HTERT RPE-1 (cell line): ENCODE results near the gene PRAF2.

Source experiments
- in situ Hi-C: fragments of 300-500 bp; cut with MboI; formaldehyde crosslinking; loops from 4 replicates; pipeline ENCODE4 v1.14.3; 2020; ENCODE audit warnings: low sequenced_read_pairs

PRAF2 gene

GRCh38 chrX:49043220-49043986 is 30.4 kb downstream of the PRAF2 start, which contains the start of gene TFE3:
Gene TFE3 (minus strand): TSS chrX:49043357. CDS start chrX:49043226, 131 bp downstream.
- in situ Hi-C loops = no loop called here

GRCh38 chrX:49042581-49043219 is 31.1 kb downstream of the PRAF2 start:
- in situ Hi-C loops = no loop called here

DNA sequence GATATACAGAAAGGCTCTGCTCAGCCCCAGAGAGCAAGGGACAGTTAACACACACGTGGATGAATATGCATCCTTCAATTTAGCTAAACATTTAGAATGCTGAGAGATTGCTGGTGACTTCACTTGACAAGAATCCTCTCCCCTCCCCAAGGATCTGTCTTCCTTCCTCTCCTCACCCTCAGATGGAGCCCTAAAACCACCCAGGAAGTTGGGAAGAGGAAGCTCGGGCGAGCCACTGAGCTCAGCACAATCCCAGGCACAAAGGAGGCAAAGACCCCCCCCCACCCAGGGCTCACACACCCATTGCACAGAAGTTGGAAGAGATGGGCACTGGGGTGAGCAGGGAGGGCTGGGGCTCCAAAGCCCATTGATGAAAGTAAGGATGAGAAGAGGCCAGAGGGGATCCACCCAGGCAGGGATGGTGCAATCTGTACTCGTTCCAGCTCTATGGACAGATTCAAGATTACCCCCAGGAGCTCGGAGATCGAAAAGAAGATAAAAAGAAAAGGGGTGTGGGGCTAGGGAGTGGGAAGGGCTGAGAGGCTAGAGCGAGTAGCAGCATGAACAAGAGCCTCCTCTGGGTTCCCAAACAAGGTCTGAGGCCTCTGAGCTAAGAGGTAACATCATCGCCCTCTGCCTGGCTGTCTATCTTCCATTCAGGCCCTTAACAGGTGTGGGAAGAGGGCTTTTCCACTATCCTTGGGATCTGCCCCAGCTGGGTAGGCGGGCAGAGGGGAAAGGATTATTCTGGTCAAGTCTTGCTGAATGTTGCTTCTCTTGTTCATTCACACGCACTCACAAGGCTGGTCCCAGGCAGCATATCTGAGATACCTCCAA is 31.8 kb downstream of the PRAF2 start:
- in situ Hi-C loops = no loop called here

GRCh38 chrX:49040376-49040955 is 33.3 kb downstream of the PRAF2 start:
- in situ Hi-C loops = no loop called here

DNA sequence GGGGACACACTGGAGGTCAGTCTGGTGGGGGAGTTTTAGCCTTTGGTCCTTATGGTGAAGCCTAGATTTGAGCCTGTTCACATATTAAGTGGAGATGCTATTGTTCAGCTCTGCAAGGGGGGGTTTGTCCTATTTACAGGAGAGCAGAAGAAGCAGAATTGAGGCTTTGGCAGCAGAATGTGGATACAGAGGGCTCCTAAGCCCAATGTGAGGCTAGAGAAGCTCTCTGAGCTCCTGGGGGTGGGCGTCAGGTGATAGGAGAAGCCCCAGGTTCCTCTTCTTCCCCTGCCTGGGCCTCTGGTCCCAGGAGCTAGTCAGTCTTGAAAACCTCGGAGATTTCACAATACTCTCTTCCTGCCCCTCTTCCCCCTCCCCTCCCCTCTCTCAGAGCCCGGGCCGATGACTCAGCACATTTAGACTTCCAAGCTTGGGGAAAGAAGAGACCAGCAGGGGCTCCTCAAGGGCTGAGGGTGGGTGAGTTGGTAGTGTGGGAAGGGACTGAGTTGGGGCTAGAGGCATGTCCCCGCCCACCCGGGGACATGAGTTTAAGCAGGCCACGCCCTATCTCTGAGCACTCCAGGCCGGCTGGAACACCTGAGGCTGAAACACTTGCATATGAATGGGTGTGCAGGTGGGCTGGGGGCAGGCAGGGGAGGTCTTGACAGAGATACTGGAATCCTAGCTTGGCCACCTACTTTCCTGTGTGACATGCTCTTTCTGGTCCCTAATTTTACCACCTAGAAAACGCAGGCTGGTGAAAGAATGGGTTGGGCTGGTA is 34.0 kb downstream of the PRAF2 start:
- in situ Hi-C loops = no loop called here

DNA sequence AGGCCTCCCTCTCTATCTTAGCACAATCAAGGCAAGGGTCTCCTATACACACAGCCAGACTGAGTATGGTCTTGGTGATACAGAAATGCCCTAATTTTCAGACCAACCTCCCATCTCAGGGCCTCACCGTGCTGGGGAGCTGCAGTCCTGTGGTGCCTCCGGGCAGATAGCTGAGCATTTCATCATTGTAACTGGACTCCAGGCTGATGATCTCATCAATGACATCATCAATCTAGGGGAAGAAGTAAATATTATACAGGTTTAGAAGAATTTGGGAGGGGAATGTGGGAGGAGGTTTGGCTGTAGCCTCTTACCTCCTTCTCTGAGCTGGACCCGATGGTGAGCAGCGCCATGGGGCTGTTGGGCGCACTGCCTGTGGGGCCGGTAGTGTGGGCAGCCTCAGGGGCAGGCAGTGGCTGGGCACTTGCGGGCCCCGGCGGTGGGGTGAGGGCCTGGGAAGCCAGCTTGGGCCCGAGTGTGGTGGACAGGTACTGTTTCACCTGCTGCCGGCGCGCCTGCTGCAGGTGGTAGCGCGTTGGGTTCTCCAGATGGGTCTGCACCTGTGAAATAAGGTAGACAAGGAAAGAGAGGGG is 35.8 kb downstream of the PRAF2 start:
- in situ Hi-C loops = no loop called here

DNA sequence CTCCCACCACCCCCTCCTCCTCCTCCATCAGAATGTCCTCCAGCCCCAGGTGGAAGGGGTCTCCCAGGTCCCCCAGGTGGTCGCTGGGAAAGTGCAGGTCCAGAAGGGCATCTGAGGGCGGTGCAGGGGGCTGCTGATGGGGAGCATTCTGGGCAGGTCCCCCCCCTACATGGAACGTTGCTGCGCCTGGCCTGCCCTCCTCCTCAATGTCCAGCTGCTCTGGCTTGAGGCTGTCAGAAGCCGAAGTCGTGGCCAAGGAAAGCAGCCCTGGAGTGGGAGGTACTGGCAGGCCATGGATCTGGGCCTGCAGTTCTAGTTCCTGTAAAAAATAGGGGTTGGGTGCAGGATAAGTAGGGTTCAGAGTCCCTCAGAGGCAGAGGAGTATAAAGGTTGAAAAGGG is 43.5 kb downstream of the PRAF2 start:
- in situ Hi-C loops = no loop called here

- in situ Hi-C loops = no loop called here
Observed at GRCh38 chrX:49029876-49030275, 43.9 kb downstream of the PRAF2 start.
